ENCODE data around the gene PDE4D.

Gene PDE4D

DNA sequence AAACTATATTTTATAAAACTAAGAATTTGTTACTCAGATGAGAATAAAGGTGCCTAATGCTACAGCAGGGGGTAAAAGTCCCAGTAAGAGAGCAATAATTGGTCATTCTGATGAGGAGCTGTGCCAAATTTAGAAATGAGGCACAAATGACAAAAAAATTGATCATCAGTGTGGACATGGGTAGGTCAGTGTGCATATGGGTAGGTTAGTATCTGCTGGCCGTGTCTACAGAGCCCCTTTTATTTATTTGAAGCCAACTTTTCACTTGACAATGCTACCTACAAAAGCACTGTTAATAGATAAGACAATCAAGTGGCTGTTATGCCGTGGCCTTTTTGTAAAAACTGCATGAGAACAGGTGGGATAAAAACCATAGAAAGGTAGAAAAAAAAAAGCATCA is 856.1 kb downstream of the PDE4D start:
- no peak for DNase-seq (ENCODE audit: low read depth in 4 of 4, low spot score in 1 of 4)

DNA sequence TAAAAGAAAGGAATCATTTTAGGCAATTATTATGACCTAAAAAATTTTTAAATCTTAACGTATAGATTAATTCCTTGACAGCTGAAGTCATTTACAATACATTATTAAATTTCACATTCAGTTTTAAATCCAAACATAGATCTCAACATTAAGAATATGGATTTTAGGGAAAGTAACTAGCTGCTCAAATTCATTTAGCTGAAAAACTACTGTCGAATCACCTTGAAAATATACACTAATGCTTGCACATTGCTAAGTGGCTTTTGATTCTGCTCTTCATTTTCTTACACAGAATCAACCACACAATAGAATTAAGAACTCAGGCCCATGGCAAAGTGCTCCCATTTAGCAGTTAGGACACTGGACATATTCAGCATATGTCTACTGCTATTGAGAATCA is 856.5 kb downstream of the PDE4D start:
- DNase-seq (ENCODE audit: low read depth in 4 of 4, low spot score in 1 of 4): no peak

DNA sequence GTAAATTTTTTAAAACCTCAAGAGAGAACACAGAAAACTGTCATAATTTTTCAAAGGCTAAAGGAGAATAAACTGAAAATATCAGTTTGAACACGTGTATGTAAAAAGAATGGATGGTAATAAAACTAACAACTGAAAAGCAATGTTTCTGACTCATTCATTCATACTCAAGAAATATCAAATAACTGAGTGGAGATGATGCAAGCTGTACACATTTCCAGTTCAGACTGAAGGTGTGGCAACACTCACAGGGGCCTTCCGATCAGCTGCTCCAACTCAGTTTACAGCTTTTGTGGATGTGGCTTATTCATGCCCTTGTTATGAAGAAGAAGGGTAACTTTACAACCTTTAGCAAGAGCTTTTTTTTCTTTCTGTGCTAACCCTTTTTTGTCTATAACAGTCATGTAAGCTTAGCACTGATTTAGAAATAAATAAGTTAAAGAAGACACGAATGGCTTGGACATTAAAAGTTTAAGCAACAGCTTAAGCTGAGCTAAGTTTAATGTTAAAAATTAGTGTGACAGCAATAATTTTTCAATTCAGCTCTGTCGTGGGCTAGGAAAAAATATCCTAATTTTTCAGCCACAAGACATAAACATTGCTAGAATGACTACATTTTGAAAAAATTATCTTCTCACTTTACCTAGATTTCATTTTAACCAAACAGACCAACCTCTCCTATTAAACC is 857.1 kb downstream of the PDE4D start:
- no peak for DNase-seq (ENCODE audit: low read depth in 4 of 4, low spot score in 1 of 4)

DNA sequence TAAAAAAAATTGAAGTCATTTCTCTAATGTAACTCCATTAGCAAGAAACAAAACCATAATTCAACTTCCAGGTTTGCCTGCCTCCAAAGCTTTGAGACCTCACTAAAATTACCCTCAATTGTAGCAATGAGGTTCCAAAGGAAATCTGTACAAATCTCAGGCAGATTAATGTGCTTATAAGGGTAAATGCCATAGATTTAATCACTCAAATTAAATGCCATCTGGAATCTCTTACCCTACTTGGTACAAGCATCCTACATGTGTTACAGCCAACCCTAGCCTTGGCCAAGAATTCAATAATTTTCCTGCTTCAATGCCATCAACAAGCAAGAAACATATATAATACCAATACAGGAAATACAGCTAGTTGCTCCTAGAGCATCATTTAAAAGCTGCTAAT is 857.8 kb downstream of the PDE4D start:
- no peak for DNase-seq (ENCODE audit: low read depth in 4 of 4, low spot score in 1 of 4)

DNA sequence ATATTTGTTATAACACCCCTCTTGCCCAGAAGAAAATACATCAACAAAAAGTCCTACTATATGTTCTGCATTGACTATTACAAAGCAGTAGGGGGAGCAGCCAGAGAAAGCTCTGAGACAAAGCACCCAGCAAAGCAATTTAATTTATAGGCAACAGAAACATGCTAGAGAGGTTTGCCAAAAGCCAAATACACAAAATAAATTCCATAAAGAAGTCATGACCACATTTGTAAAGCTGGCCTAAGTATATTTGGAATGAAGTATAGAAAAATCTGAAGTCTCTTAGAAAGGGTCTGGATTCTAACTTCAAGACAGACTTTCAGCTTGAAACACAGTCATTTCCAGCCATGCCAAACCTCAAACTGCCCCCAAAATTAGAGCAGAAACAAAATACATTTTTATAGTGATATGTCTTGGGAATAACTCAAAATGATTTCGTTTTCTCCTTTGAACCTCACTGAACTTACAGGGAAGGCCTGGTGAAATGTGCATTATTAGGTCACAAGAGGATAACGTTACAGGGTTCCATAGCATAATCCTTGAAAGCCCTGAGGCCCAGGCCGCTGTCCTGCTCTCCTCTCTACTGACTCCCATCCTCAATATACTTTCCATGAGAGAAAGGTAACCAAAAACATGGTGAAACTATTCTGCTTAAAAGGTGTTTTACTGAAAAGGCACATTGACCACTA is 858.9 kb downstream of the PDE4D start:
- DNase-seq (ENCODE audit: low read depth in 4 of 4, low spot score in 1 of 4): no peak

DNA sequence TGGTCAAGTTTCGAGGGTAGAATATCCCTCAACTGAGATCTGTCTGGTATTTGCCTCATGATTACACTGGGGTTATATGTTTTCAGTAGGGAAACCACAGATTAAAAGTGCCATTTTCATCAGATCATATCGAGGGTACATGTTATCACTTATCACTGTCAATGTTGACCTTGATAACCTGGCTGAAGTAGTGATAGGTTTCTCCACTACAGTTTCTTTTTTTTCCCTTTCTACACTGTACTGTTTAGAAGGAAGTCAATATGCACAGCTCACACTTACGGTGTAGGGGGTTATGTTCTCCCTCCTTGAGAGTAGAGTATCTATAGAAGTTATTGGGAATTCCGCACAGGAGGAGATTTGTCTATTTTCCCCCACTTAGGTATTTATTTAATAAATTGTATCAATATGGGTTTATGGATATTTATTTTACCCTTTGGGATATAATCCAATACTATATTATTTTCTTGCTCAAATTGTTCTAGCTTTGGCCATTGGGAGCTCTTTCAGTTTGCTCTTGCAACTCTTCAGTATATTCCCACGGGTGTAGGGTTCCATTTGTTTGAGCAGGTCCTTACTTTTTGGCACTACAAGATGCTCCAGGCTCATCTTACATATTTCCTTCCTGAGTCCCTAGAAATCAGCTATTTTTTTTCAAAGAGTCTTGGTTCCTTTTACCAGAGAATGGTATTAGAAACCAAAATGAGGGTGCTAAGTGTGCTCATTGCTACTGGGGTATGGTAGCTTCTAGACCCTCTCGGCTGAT is 866.2 kb downstream of the PDE4D start:
- DNase-seq (ENCODE audit: low read depth in 4 of 4, low spot score in 1 of 4): no peak

DNA sequence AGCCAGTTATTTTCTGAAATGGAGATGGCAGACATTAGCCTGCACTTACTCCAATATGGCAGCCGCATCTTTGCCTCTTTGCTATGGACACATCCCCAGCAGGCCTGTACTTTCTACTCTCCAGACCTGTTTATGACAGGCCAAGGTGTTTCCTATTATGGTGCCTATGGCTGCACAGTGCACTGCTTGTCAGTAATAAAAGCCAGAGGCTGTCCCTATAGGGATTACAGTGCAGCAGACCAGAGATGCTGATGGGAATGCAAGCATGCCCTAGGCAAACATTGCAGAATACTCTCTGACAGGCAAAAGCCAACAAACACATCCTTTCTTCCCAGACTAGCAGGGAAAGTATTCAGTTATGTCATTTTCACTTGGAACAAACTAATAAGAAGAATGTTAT is 867.8 kb downstream of the PDE4D start:
- DNase-seq (ENCODE audit: low read depth in 4 of 4, low spot score in 1 of 4): no peak

DNA sequence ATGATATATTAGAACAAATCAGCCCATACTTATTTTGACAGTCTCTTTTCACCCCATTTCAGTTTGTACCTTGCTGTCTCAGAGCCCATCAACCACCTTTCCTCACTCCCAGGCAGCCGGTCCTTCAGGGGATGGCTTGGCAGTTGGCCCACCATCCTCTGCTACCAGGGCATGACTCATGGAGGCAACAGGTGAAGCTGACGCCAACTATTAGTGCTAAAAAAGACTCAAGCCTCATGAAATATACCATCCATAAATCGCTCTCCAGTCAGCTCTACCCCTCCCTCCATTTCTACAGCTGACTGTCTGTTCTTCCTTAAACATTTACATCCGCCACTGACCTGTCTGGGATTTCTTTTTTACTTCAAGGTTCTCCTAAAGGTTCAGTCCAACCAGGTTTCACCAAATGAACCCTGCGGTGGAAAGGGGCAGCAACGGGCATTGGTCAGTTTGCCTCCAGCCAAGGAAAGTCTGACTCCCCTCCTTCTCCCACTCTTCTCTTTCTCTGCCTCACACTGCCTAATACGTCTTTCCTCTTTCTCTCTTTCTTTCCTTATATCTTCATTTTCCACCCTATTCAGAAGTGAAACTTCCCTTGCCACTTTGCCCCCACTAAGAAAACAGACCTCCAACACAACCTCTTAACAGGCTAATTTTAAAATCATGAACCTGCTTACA is 871.5 kb downstream of the PDE4D start:
- no peak for DNase-seq (ENCODE audit: low read depth in 4 of 4, low spot score in 1 of 4)

DNA sequence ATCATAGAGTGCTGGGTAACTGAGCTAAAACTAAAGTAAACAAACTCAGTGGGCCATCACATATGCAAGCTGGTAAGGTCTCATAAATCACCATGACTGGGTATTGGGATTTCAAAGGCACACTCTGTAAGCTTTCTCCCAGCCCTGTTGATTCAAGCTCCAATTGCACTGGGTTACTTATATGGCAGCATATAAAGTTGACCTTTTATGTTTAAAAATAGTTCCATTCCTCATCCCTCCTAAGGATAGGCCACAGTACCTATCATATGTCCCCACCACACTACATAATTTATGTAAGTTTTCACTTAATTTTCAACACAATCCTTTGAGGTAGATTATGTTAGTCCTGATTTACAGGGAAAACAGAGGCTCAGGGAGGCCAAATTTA is 872.2 kb downstream of the PDE4D start:
- DNase-seq (ENCODE audit: low read depth in 4 of 4, low spot score in 1 of 4): no peak

DNA sequence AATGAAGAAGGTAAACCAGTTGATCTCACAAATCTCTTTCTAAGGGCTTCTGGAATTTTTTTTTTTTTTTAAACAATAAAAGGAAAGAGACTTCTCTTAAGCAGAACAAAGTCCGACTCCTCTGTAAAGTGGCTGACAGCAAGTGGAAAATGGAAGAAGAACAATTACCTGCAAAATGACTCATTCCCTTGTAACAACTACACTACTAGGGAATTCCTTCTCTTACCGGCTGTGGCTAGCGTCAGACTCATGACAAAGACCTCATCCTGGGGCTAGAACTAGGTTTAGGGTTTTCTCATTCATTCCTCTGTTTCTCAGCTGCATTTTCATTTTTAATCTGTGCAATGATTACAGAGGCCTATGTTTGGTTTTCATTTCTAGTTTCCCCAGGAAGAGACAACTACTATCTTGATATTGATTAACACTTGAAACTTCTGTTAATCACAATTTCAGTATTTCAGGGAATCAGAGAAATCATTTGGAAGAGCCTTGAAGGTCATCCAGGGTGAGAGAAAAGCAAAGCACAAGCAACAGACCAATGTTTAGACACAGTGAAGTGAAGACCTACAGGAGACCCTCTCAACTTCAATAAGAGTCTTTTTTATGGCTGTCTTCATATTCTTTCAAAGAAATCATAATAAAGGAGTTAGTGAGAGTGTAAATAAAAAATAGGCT is 872.8 kb downstream of the PDE4D start:
- DNase-seq (ENCODE audit: low read depth in 4 of 4, low spot score in 1 of 4): no peak

DNA sequence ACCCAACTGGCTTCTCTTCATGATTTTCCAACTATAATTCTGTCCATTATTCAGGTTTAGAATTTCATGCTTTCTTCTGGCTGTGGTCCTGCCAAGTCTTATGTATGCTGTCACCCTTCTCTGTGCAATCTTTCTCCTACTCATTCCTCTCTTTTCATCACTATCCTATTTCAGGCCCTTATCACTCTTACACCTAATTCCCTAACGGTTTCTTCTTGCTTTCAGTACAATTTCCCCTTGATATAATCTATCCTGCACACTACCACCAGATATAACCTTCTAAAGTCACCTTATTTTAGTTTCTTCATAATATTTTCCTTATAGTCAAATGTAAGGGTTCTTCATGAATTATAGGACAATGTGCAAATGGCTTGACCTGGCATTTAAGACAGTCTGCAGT is 874.4 kb downstream of the PDE4D start:
- DNase-seq (ENCODE audit: low read depth in 4 of 4, low spot score in 1 of 4): no peak

DNA sequence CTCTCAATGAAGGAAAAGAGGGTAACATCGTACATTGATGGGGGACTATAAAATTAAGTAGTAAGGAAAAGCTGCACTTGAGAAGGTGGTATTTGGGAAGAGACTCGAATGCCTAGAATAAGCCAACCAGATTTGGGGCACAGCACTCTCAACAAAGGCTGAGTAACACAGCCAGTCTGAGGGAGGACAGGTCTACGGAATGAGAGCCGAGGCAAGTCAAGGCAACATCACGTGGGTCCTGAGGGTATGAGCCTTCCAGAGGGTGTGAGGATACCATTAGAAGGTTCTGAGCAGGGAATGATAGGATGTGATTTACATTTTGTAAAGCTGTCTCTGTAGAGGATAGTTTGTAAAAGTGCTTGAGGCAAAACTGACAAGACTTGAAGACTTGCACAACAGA is 876.6 kb downstream of the PDE4D start:
- no peak for DNase-seq (ENCODE audit: low read depth in 4 of 4, low spot score in 1 of 4)

DNA sequence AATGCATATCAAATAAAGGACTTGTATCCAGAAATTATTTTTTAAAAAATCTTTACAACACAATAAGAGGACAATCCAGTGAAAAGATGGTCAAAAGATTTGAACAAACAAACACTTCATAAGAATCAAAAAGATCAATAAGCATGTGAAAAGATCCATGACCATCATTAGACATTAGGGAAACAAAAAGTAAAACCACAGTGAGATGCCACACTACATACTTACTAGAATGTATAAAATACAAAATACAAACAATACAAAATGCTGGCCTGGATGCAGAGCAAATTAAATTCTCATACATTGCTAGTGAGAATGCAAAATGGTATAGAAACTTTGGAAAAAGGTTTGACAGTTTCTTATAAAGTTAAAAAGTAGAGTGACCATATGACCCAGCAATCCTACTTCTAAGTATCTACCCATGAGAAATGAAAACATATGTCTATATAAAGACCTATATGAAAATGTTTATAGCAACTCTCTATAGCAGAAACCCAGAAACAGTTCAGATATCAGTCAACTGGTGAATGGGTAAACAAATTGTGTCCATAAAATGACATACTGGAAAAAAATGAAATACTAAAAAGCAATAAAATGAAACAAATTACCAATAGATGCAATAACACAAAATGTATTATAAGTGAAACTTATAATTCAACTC is 884.6 kb downstream of the PDE4D start:
- DNase-seq (ENCODE audit: low read depth in 4 of 4, low spot score in 1 of 4): no peak

DNA sequence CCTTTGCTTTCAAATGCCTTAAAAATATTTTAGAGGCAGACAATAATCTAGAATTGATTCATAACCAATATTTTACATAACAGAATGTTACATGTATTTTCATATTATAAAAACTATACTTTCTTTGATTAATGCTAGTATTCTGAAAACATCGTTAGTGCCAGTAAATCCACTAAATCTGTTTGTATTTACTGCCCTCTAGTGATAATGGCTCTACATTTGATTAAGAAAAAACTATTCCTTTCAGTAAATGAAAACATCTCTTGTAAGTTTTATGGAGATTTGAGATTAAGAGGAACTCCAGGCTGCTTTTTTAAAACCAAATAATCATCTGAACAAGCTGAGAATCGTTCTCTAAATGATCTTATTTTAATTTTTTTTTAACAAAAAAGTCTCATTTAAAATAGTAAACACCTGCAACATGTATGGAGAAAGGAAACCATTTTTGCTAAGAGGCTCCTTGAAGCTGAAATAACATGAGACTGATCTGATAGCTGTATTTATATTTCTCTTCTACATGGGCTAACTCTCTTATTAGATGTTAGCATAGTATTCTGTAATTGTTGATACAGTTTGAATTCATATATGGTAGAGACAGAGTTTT is 886.0 kb downstream of the PDE4D start:
- no peak for DNase-seq (ENCODE audit: low read depth in 4 of 4, low spot score in 1 of 4)

DNA sequence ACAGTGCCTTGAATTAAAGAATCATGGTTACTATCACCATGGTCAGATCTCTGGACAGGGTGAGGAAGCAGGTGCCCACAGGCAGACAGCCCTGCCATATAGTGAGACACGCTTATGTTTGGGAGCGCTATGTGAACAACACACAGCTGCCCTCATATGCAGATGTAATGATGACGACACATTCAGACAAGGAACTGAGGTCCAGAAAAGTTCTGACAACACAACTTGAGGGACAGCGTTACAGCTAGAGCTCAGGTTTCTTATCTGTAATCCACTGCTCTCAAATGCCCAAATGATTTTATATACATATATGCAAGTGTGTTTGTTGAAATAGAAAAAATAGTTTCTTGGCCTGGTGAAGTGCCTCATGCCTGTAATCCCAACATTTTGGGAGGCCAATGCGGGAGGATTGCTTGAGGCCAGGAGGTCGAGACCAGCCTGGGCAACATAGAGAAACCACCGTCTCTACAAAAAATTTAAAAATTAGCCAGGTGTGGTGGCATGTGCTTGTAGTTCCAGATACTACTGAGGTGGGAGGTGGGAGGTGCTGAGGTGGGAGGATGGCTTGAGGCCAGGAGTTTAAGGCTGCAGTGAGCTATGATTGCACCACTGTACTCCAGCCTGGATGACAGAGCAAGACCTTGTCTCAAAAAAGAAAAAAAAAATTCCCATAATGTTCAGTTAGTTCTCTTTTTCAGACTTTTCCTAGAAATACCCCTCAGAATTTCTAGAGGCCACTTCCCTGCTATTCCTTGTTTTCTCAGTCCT is 887.4 kb downstream of the PDE4D start:
- no peak for DNase-seq (ENCODE audit: low read depth in 4 of 4, low spot score in 1 of 4)

DNA sequence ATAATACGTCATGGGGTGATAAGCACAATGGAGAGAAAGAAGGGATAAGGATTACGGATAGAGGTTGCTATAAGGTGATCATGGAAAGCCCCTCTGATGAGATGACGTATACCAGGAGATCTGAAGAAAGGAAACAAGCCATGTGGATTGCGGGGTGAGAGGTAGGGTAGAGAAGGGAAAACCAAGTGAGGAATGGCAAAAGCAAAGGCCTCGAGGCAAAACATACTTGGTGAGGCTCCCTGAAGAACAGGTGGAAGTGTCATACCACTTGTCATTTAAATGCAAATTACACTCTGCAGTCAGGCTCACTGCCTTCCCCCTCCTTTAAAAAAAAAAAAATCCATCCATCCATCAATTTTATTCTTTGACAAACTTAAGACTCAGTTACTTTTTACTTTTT is 889.9 kb downstream of the PDE4D start:
- no peak for DNase-seq (ENCODE audit: low read depth in 4 of 4, low spot score in 1 of 4)

DNA sequence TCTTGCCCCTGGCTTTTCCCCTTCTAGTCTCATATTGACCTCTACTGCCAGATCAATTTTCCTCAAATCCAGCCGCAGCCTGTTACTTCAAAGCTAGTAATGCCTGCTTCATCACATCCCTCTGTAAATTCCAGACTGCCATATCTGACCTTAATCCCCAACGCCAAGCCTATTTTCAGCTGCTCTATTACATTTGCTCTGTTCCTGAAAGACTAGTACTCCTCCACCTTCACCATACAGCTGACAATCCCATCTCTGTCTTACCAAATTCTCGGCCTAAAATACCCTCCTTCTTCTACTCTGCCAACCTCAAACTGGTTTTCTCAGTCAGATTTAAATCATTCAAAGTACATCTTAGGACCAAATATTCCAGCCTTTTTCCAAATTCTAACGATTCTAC is 890.4 kb downstream of the PDE4D start:
- no peak for DNase-seq (ENCODE audit: low read depth in 4 of 4, low spot score in 1 of 4)

DNA sequence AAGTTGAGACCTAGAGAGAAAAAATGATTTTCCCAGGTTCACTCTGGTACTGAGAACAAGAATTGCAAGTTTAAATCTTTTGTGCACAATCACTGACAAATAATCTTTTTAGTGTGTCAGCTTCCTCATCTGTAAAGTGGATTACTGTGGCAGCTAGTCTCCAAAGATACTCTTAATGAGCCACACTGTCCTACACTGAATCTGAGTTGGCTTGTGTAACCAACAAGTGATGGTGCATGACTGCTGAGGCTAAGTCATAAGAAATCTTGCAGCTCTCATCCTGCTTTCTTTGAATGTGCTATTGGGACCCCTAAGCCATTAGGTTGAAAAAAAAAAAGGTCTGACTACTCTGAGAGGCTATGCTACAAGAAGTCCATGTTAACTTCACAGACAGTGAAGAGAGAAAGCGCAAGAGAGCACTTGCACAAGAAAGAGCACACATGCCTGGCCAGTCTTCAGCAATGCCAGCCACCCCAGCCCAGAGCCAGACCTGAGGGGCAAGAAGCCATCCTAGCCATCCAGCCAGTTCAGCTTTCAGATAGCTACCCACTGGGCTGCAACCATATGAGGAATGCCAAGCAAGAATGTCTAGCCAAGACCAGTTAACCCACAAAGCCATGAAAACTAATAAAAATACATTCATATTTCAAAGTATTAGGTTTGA is 891.2 kb downstream of the PDE4D start:
- DNase-seq (ENCODE audit: low read depth in 4 of 4, low spot score in 1 of 4): no peak

DNA sequence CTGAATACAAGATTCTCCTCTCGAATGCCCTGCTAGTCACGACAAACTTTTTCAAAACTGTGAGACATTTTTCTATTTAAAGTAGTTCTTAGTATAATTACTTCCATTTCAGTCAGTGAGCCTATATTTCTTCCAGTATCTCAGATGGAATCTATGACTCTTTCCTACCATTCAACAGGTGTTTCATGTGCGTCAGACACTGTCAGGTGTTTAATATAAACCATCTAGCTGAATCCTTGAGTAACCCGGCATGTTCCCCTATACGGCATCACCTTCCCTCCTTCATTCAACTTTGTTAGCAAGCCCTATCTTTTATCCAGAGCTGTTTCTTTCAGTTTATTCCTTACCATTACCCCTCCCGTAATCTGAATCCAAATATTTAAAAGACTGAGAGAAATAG is 891.8 kb downstream of the PDE4D start:
- no peak for DNase-seq (ENCODE audit: low read depth in 4 of 4, low spot score in 1 of 4)
